K562 (cell line): ENCODE results near the gene RNF31. TPM values are rescaled to one million over a fixed set of nuclear protein-coding genes. Genes with fewer than 3 reads are reported as not detected.
A peak's percentile ranks its signal among the peaks of the same experiment; 100 is the strongest.

Experiments
- CHD2 ChIP-seq: IDR thresholded peaks from 2 replicates; pipeline ENCODE4 v1.6.1; 2011; ENCODE audit warnings: low read depth, low read length
- CHD4 ChIP-seq: fragments of 200-600 bp; sonication (generic); IDR thresholded peaks from 3 replicates; pipeline ENCODE4 v1.6.1; 2012; ENCODE audit warnings: low read depth, mild to moderate bottlenecking, mixed read lengths, low read length, inconsistent platforms; ENCODE audit not compliant: insufficient read depth, insufficient replicate concordance, poor library complexity, severe bottlenecking
- EGR1 ChIP-seq: fragments of 450-650 bp; conservative IDR thresholded peaks from 2 replicates; pipeline ENCODE4 v1.6.1; 2017; ENCODE audit warnings: mild to moderate bottlenecking
- ESRRA ChIP-seq: fragments of 450-650 bp; IDR thresholded peaks from 2 replicates; pipeline ENCODE4 v1.6.1; 2014; ENCODE audit warnings: low read depth, mild to moderate bottlenecking, moderate library complexity, borderline replicate concordance
- HMG20A ChIP-seq: fragments of 450-650 bp; formaldehyde crosslinking; conservative IDR thresholded peaks from 2 replicates; pipeline ENCODE4 v1.4.0; 2020; ENCODE audit warnings: mild to moderate bottlenecking, mixed read lengths
- IRF9 ChIP-seq: fragments of 450-650 bp; IDR thresholded peaks from 2 replicates; pipeline ENCODE4 v1.6.1; 2016; ENCODE audit warnings: missing biosample characterization, missing genetic modification characterization
- NFIX ChIP-seq: fragments of 250-450 bp; sonication (Bioruptor Pico); IDR thresholded peaks from 2 replicates; pipeline ENCODE4 v1.4.0; 2020; ENCODE audit warnings: low read depth, mild to moderate bottlenecking, moderate library complexity
- PRMT5 ChIP-seq: sonication (generic); formaldehyde crosslinking; IDR thresholded peaks from 2 replicates; pipeline ENCODE4 v1.5.0; 2020; ENCODE audit warnings: missing genetic modification reagents
- RBM17 ChIP-seq: fragments of 200-400 bp; formaldehyde crosslinking; IDR thresholded peaks from 2 replicates; pipeline ENCODE4 v1.6.1; 2017; ENCODE audit warnings: low read depth, mild to moderate bottlenecking, low read length, borderline replicate concordance
- REST ChIP-seq, 2 experiments: fragments of 450-650 bp; formaldehyde crosslinking in 1 of 2; IDR thresholded peaks; 2 replicates each; pipeline versions ENCODE4 v1.4.0 to v1.6.1; 2014 to 2020; ENCODE audit warnings: mild to moderate bottlenecking in 2 of 2, borderline replicate concordance in 1 of 2, low read depth in 1 of 2
- SAFB ChIP-seq: fragments of 200-400 bp; formaldehyde crosslinking; IDR thresholded peaks from 2 replicates; pipeline ENCODE4 v1.6.1; 2017; ENCODE audit warnings: low read depth, low read length, borderline replicate concordance
- SLC30A9 ChIP-seq: fragments of 250-450 bp; sonication (Bioruptor Pico); IDR thresholded peaks from 2 replicates; pipeline ENCODE4 v1.8.0; 2022; ENCODE audit warnings: mild to moderate bottlenecking, moderate library complexity
- TAF1 ChIP-seq: IDR thresholded peaks from 2 replicates; pipeline ENCODE4 v1.6.1; 2011; ENCODE audit warnings: mild to moderate bottlenecking, low read length, moderate library complexity; ENCODE audit not compliant: insufficient read depth, control insufficient read depth, severe bottlenecking; ENCODE audit errors: extremely low read depth
- TAF7 ChIP-seq: fragments of 450-650 bp; IDR thresholded peaks from 2 replicates; pipeline ENCODE4 v1.6.1; 2016; ENCODE audit warnings: missing genetic modification characterization, missing compliant biosample characterization
- ZBED1 ChIP-seq: IDR thresholded peaks from 2 replicates; pipeline ENCODE4 v1.6.1; 2014
- ZNF707 ChIP-seq: fragments of 250-450 bp; sonication (Bioruptor Pico); conservative IDR thresholded peaks from 2 replicates; pipeline ENCODE4 v1.8.0; 2022; ENCODE audit warnings: inconsistent platforms, mild to moderate bottlenecking, moderate library complexity
- ZNF778 ChIP-seq: fragments of 450-650 bp; formaldehyde crosslinking; IDR thresholded peaks from 2 replicates; pipeline ENCODE4 v1.4.0; 2020; ENCODE audit warnings: mild to moderate bottlenecking, moderate library complexity
- polyA plus RNA-seq, 8 experiments: library from polyadenylated mRNA; depleted of rRNA in 4 of 8; stranded (reverse) in 5 of 8; unstranded in 3 of 8; fragments of >200 nt; fragmentation: Nextera tagmentation in 2 of 8; fragmentation: Illumina TruSeq in 1 of 8; extraction: Ambion mirVana in 2 of 8; extraction: Trizol in 1 of 8; gene quantifications; 2 replicates each; pipeline versions ENCODE4 v1.2.1 to v1.2.3, GENCODE V29; 2011 to 2014; ENCODE audit warnings: inconsistent platforms in 1 of 8, missing spikeins in 1 of 8
- total RNA-seq, 7 experiments: library from RNA; depleted of rRNA in 6 of 7; stranded (reverse); fragments of >200 nt in 6 of 7; fragmentation: Illumina TruSeq in 2 of 7; extraction: Trizol in 2 of 7; gene quantifications; 2 replicates each; pipeline versions ENCODE4 v1.2.1 to v1.2.3, GENCODE V29; 2011 to 2021; ENCODE audit warnings: low replicate concordance in 1 of 7

Gene RNF31
- total and polyA plus RNA-seq, 9 of the 15 experiments (the other 6 are each of a cell fraction or from before 2014, with no cell fraction given) = 3.1 to 47.6 (median 19.1) TPM

GRCh38 chr14:24113801-24114531 lies 33.3 kb upstream of the RNF31 start (continued):
- TF ChIP-seq SLC30A9 (no peak), ESRRA (peak; percentile 70), REST (IDR thresholded peaks at IDR 0.05; ENCODE audit: borderline replicate concordance) (no peak), REST (CRISPR knock-in tag; IDR thresholded peaks at IDR 0.05; ENCODE audit: low read depth) (0 out of 2 replicates have a peak, but pooled peaks have one; percentile 10), CHD4 (no peak), HMG20A (no peak), ZNF707 (CRISPR knock-in tag) (0 out of 2 replicates have a peak, but pooled peaks have one; percentile 15), NFIX (no peak), TAF1 (no peak), RBM17 (no peak), CHD2 (peak; percentile 38; the same call in 1 of the 2 replicates), PRMT5 (CRISPR knock-in tag) (no peak), ZNF778 (CRISPR knock-in tag) (no peak), ZBED1 (0 out of 2 replicates have a peak, but pooled peaks have one; percentile 24), TAF7 (peak; percentile 28; the same call in 1 of the 2 replicates), IRF9 (no peak), SAFB (no peak), EGR1 (peak; percentile 95)
